ENCODE data around the gene PTPRF. TPM values are rescaled to one million over a fixed set of nuclear protein-coding genes. Genes with fewer than 3 reads are reported as not detected.

The PTPRF gene
- total and polyA plus RNA-seq, 8 donors = 123 to 279 (median 195) TPM

- no peak for DNase-seq
- H3K4me1 ChIP-seq = no peaks in the 10 kb centered on the region
- no peak overlapping the region for H3K4me3 ChIP-seq
- H3K27ac ChIP-seq = no peak overlapping the region
- intact Hi-C loops (cut with DNase I) = no loop called here
- no peak for ATAC-seq
- peaks cover 0 to 4% of the 10 kb centered on the region in 2 donors for H3K36me3 ChIP-seq
- no peaks in the 10 kb centered on the region for H3K9me3 ChIP-seq
- TF ChIP-seq CTCF (IDR thresholded peaks at IDR 0.05) = no peak
- no peaks in the 10 kb centered on the region for H3K27me3 ChIP-seq
Measured at GRCh38 chr1:43586136-43586731, 55.6 kb downstream of the PTPRF start.

GRCh38 chr1:43587001-43587400, 56.3 kb downstream of the PTPRF start:
- no peak for TF ChIP-seq CTCF (IDR thresholded peaks at IDR 0.05)
- no peaks in the 10 kb centered on the region for H3K4me1 ChIP-seq
- intact Hi-C loops (cut with DNase I) = no loop called here
- DNase-seq (no peak), ATAC-seq (no peak)
- no peaks in the 10 kb centered on the region for H3K27me3 ChIP-seq
- no peak overlapping the region for H3K27ac ChIP-seq
- no peak overlapping the region for H3K4me3 ChIP-seq
- no peaks in the 10 kb centered on the region for H3K9me3 ChIP-seq
- H3K36me3 ChIP-seq = peaks cover 0 to 11% of the 10 kb centered on the region in 2 donors

GRCh38 chr1:43587594-43587993, 56.9 kb downstream of the PTPRF start:
- ATAC-seq (peak; percentile 34), DNase-seq (no peak)
- Histone ChIP-seq H3K27ac (no peak overlapping the region), H3K27me3 (no peaks in the 10 kb centered on the region), H3K4me3 (no peak overlapping the region), H3K9me3 (no peaks in the 10 kb centered on the region), H3K36me3 (peaks cover 0 to 17% of the 10 kb centered on the region in 2 donors), H3K4me1 (no peaks in the 10 kb centered on the region)
- intact Hi-C loops (cut with DNase I) = no loop called here
- no peak for TF ChIP-seq CTCF (IDR thresholded peaks at IDR 0.05)

GRCh38 chr1:43588592-43588991, 57.9 kb downstream of the PTPRF start:
- no peak for ATAC-seq
- no peak overlapping the region for H3K27ac ChIP-seq
- intact Hi-C loops (cut with DNase I) = no loop called here
- no peaks in the 10 kb centered on the region for H3K9me3 ChIP-seq
- DNase-seq = no peak
- no peaks in the 10 kb centered on the region for H3K27me3 ChIP-seq
- H3K4me3 ChIP-seq = no peak overlapping the region
- H3K4me1 ChIP-seq = no peaks in the 10 kb centered on the region
- peaks cover 0 to 19% of the 10 kb centered on the region in 2 donors for H3K36me3 ChIP-seq
- no peak for TF ChIP-seq CTCF (IDR thresholded peaks at IDR 0.05)

GRCh38 chr1:43590388-43590925, 59.8 kb downstream of the PTPRF start:
- DNase-seq (no peak), ATAC-seq (no peak)
- Histone ChIP-seq H3K27ac (no peak overlapping the region), H3K9me3 (no peaks in the 10 kb centered on the region), H3K36me3 (peaks cover 0 to 22% of the 10 kb centered on the region in 2 donors), H3K27me3 (no peaks in the 10 kb centered on the region), H3K4me1 (no peaks in the 10 kb centered on the region), H3K4me3 (no peak overlapping the region)
- intact Hi-C loops (cut with DNase I) = no loop called here
- TF ChIP-seq CTCF (IDR thresholded peaks at IDR 0.05) = no peak

All from left lung (tissue), 10 donors.